Gastrocnemius medialis (tissue), 4 donors: Measurements from ENCODE around the gene COL4A4.

Experiments used
- POLR2A ChIP-seq, 2 donors: fragments of 450-650 bp; IDR thresholded peaks; one replicate each; pipeline ENCODE4 v1.6.1; 2017; ENCODE audit warnings: antibody characterized with exemption in 2 of 2, mild to moderate bottlenecking in 2 of 2, moderate library complexity in 2 of 2
- TF ChIP-seq, protein P1 (sequence below), 5 experiments: fragments of 450-650 bp in 3 of 5; fragments of 200-600 bp in 2 of 5; sonication (generic) in 2 of 5; IDR thresholded peaks in 4 of 5; conservative IDR thresholded peaks in 1 of 5; 1 replicate in 4 of 5; 2 replicates in 1 of 5; pipeline ENCODE4 v1.5.1; 2016 to 2019; ENCODE audit warnings: antibody characterized with exemption in 5 of 5, mild to moderate bottlenecking in 3 of 5, moderate library complexity in 3 of 5

DNA sequence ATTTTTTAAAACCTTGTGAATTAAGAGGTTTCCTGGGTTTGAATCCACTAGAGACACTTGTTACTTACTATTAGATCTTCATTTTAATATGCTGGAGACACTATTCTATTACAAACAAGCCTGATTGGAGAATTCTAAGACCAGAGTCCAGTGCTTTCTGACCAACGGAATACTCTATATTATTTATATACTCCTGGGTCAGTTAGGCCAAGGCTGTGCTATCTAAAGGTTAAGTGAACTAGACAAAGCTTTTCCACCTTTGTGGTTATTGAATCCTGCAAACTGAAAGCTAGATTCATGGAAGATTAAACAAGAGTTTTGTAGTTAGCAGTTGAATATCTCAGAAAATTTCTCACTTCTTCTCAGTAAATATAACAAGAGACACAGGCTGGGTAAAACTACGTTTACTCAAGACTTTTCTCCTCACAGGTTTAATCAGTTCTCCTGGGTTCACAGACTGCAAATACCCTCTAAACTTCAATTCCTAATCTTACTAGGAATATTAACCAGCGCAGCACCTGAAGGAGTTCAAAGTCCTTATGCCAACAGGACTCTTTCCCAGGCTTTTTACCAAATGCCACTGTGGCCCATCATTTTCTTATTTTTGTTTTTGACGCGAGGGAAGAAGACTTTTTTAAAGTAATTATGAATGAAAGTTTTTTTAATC is 66.4 kb downstream of the COL4A4 start:
- TF ChIP-seq, protein P1, sequence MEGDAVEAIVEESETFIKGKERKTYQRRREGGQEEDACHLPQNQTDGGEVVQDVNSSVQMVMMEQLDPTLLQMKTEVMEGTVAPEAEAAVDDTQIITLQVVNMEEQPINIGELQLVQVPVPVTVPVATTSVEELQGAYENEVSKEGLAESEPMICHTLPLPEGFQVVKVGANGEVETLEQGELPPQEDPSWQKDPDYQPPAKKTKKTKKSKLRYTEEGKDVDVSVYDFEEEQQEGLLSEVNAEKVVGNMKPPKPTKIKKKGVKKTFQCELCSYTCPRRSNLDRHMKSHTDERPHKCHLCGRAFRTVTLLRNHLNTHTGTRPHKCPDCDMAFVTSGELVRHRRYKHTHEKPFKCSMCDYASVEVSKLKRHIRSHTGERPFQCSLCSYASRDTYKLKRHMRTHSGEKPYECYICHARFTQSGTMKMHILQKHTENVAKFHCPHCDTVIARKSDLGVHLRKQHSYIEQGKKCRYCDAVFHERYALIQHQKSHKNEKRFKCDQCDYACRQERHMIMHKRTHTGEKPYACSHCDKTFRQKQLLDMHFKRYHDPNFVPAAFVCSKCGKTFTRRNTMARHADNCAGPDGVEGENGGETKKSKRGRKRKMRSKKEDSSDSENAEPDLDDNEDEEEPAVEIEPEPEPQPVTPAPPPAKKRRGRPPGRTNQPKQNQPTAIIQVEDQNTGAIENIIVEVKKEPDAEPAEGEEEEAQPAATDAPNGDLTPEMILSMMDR (IDR thresholded peaks at IDR 0.05 in 4 of 5, conservative IDR thresholded peaks at IDR 0.05 in 1 of 5), result no peak
- no peak for TF ChIP-seq POLR2A (IDR thresholded peaks at IDR 0.05)
